Upper lobe of left lung (tissue), 6 donors: Measurements from ENCODE around the gene GLRX. TPM values are rescaled to one million over a fixed set of nuclear protein-coding genes. Genes with fewer than 3 reads are reported as not detected.

ENCODE experiments used
- ATAC-seq, 2 donors: fragments of 200-7000 bp; cut with Tn5 transposase; one replicate each; pipeline ENCODE4 v1.9.1; 2022; ENCODE audit warnings: mild to moderate bottlenecking in 2 of 2, moderate library complexity in 2 of 2; ENCODE audit not compliant: low FRiP score in 2 of 2
- DNase-seq, 2 donors: peaks; one replicate each; pipeline ENCODE4 v3.0.0-alpha.2; 2019 to 2020
- H3K27ac ChIP-seq, 4 donors: fragments of 200-600 bp; sonication (generic); one replicate each; pipeline ENCODE4 v1.5.1; 2016 to 2019
- H3K27me3 ChIP-seq, 4 donors: fragments of 200-600 bp; sonication (generic); one replicate each; pipeline ENCODE4 v1.5.1; 2017 to 2019
- H3K36me3 ChIP-seq, 4 donors: fragments of 200-600 bp; sonication (generic); one replicate each; pipeline ENCODE4 v1.5.1; 2016 to 2019
- H3K4me1 ChIP-seq, 4 donors: fragments of 200-600 bp; sonication (generic); one replicate each; pipeline ENCODE4 v1.5.1; 2018 to 2019
- H3K4me3 ChIP-seq, 4 donors: fragments of 200-600 bp; sonication (generic); one replicate each; pipeline ENCODE4 v1.5.1; 2017 to 2019; ENCODE audit warnings: mild to moderate bottlenecking in 2 of 4, moderate library complexity in 1 of 4
- H3K9me3 ChIP-seq, 4 donors: fragments of 200-600 bp; sonication (generic); one replicate each; pipeline ENCODE4 v1.5.1; 2018 to 2019
- EP300 ChIP-seq, 4 donors: sonication (generic); formaldehyde crosslinking; IDR thresholded peaks; one replicate each; pipeline ENCODE4 v1.5.1; 2017; ENCODE audit warnings: antibody characterized with exemption in 4 of 4, control low read depth in 2 of 4
- POLR2A ChIP-seq, 4 donors: fragments of 450-650 bp; IDR thresholded peaks; one replicate each; pipeline ENCODE4 v1.5.1; 2016 to 2017; ENCODE audit warnings: antibody characterized with exemption in 4 of 4, mild to moderate bottlenecking in 2 of 4
- POLR2AphosphoS5 ChIP-seq, 2 donors: sonication (generic); formaldehyde crosslinking; IDR thresholded peaks; one replicate each; pipeline ENCODE4 v1.5.1; 2017; ENCODE audit warnings: antibody characterized with exemption in 2 of 2
- WGBS, 2 donors: methylation state at CpG; one replicate each; pipeline ENCODE4 v1.1.5; 2017 to 2018; 5-methylcytosine and 5-hydroxymethylcytosine counted together
- total RNA-seq, 6 donors: library from RNA; depleted of rRNA in 4 of 6; stranded (reverse); fragments of >200 nt in 4 of 6; gene quantifications; one replicate each; pipeline versions ENCODE4 v1.1.0 to v1.2.1, GENCODE V29; 2016 to 2021
- TF ChIP-seq, protein P1 (sequence below), 6 experiments: fragments of 450-650 bp in 4 of 6; fragments of 200-600 bp in 2 of 6; sonication (generic) in 2 of 6; IDR thresholded peaks; one replicate each; pipeline ENCODE4 v1.5.1; 2016 to 2019; ENCODE audit warnings: antibody characterized with exemption in 6 of 6
- donor health status: DM: no; HTN: no; CAD: no; lungs with moderate emphysema.
- donor health status: DM: no; HTN: yes; CAD: no; lungs with severe emphysema.

GLRX gene
- total RNA-seq, 6 donors from 2014 or later = 22.0 to 99.9 (median 78.5) TPM

DNA sequence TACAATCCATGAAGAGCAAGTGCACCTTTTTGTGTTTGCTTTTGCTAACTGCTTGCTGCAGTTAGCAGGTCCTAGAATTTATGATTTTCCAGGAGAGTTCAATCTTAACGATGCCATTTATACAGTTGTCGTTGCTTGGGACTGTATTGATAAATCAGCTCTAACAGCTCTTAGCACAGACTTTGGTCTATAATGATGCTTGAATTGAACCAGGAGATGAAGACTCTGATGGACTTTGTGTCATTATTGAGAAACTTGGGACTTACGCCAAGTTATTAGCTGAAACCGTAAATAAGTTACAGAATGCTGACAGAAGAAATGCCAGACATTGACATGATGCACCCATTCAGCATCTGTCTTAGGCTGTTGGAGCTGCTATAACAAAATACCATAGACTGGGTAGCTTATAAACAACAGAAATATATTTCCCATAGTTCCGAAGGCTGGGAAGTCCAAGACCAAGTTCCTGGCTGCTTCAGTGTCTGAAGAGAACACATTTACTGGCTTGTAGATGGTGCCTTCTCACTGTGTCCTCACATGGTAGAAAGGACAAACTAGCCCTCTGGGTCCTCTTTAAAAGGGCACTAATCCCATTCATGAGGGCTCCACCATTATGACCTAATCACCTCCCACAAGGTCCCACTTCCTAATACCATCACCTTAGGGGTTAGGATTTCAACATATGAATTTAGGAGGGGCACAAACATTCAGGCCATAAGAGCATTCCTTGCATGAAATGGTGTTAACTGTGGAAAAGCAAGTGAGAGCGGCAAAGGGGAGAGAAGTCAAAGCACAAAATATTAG lies 17.6 kb downstream of the GLRX start:
- no peak overlapping the region for H3K27ac ChIP-seq
- no peak for DNase-seq
- 85 to 97% methylated on average over 6 of the region's 6 CpGs for WGBS, 2 donors

GRCh38 chr5:95803271-95804148 lies 19.0 kb downstream of the GLRX start:
- TF ChIP-seq POLR2AphosphoS5 (IDR thresholded peaks at IDR 0.05) (no peak), EP300 (IDR thresholded peaks at IDR 0.05) (no peak), POLR2A (IDR thresholded peaks at IDR 0.05) (no peak)
- TF ChIP-seq, protein P1, sequence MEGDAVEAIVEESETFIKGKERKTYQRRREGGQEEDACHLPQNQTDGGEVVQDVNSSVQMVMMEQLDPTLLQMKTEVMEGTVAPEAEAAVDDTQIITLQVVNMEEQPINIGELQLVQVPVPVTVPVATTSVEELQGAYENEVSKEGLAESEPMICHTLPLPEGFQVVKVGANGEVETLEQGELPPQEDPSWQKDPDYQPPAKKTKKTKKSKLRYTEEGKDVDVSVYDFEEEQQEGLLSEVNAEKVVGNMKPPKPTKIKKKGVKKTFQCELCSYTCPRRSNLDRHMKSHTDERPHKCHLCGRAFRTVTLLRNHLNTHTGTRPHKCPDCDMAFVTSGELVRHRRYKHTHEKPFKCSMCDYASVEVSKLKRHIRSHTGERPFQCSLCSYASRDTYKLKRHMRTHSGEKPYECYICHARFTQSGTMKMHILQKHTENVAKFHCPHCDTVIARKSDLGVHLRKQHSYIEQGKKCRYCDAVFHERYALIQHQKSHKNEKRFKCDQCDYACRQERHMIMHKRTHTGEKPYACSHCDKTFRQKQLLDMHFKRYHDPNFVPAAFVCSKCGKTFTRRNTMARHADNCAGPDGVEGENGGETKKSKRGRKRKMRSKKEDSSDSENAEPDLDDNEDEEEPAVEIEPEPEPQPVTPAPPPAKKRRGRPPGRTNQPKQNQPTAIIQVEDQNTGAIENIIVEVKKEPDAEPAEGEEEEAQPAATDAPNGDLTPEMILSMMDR (IDR thresholded peaks at IDR 0.05) = no peak
- no peak overlapping the region for H3K4me3 ChIP-seq
- no peak overlapping the region for H3K27ac ChIP-seq
- DNase-seq = no peak
- 81 to 87% methylated on average over 6 of the region's 6 CpGs for WGBS, 2 donors
- peak in 1 of 2 donors; percentile 9 for ATAC-seq
- peaks cover 0 to 4% (median 0%) of the 10 kb centered on the region in 4 donors for H3K9me3 ChIP-seq
- H3K4me1 ChIP-seq = peaks cover 2 to 8% (median 5%) of the 10 kb centered on the region in 4 donors
- no peaks in the 10 kb centered on the region for H3K27me3 ChIP-seq
- peaks cover 0 to 3% (median 0%) of the 10 kb centered on the region in 4 donors for H3K36me3 ChIP-seq

More for the DNA sequence above, 17.6 kb downstream of the GLRX start:
- no peak for ATAC-seq
- Histone ChIP-seq H3K27me3 (no peaks in the 10 kb centered on the region), H3K9me3 (peaks cover 0 to 4% (median 0%) of the 10 kb centered on the region in 4 donors), H3K4me3 (no peak overlapping the region), H3K36me3 (peaks cover 0 to 3% (median 0%) of the 10 kb centered on the region in 4 donors), H3K4me1 (peaks cover 17 to 22% (median 19%) of the 10 kb centered on the region in 4 donors)
- TF ChIP-seq POLR2AphosphoS5 (IDR thresholded peaks at IDR 0.05) (no peak), EP300 (IDR thresholded peaks at IDR 0.05) (no peak), POLR2A (IDR thresholded peaks at IDR 0.05) (no peak)
- TF ChIP-seq, protein P1 (IDR thresholded peaks at IDR 0.05) = no peak

DNA sequence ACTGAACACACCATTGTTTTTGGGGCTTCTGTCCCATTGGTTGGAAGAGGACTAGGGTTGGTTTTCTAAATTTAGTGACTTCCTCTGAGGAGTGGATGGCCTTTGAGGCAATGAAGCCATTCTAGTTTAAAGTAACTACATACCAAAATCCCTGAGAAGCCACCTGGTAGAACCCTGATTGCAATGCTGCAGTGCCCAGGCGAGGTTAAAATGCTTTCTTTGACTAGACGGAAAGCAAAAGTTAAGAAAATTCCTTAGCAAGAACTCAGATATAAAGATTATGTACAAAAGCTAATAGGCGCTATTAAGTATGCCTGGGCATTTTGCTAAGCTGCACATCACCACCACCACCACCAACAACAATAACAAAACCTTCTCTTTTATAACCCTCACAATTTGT lies 20.6 kb downstream of the GLRX start:
- Histone ChIP-seq H3K9me3 (peaks cover 0 to 4% (median 0%) of the 10 kb centered on the region in 4 donors), H3K4me1 (no peaks in the 10 kb centered on the region), H3K27ac (no peak overlapping the region), H3K27me3 (no peaks in the 10 kb centered on the region), H3K4me3 (no peak overlapping the region), H3K36me3 (no peaks in the 10 kb centered on the region)
- ATAC-seq (no peak), DNase-seq (no peak)
- TF ChIP-seq EP300 (IDR thresholded peaks at IDR 0.05) = no peak
- TF ChIP-seq POLR2AphosphoS5 (IDR thresholded peaks at IDR 0.05) = no peak
- TF ChIP-seq POLR2A (IDR thresholded peaks at IDR 0.05) = no peak
- TF ChIP-seq, protein P1 (IDR thresholded peaks at IDR 0.05) = no peak
- 94 to 96% methylated on average over 3 of the region's 3 CpGs for WGBS, 2 donors

DNA sequence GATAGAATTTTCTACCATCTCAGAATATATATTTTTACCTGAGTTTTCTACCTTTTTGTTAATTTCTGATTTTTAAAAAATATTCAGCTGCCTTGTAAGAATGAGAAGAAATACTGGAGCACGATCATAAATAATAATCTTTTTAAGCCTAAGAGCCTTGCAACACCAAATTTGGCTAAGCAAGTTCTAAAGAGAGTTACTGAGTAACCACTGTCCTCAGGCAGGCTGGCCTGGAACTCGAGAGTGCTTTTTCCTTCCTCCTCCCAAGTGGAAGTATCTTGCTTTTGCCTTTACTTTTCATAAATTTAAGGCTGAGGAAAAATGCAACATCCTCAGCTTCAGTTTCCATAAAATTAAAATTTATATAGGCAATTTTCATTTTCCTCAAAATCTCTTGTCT lies 21.0 kb downstream of the GLRX start:
- WGBS, 2 donors = 49 to 62% methylated on average over 2 of the region's 2 CpGs
- TF ChIP-seq EP300 (IDR thresholded peaks at IDR 0.05) = no peak
- TF ChIP-seq POLR2AphosphoS5 (IDR thresholded peaks at IDR 0.05) = no peak
- TF ChIP-seq POLR2A (IDR thresholded peaks at IDR 0.05) = no peak
- TF ChIP-seq, protein P1 (IDR thresholded peaks at IDR 0.05) = no peak
- H3K36me3 ChIP-seq = no peaks in the 10 kb centered on the region
- H3K4me1 ChIP-seq = no peaks in the 10 kb centered on the region
- DNase-seq = peak in 1 of 2 donors; percentile 47
- no peak for ATAC-seq
- peaks cover 0 to 4% (median 0%) of the 10 kb centered on the region in 4 donors for H3K9me3 ChIP-seq
- no peak overlapping the region for H3K27ac ChIP-seq
- H3K27me3 ChIP-seq = no peaks in the 10 kb centered on the region
- H3K4me3 ChIP-seq = no peak overlapping the region
